Uterus (tissue), 2 donors: ENCODE data around the gene COLGALT1.

Experiments
- CTCF ChIP-seq, 4 experiments: fragments of 200-600 bp in 2 of 4; fragments of 450-650 bp in 2 of 4; sonication (generic) in 2 of 4; IDR thresholded peaks; one replicate each; pipeline ENCODE4 v1.5.1; 2016 to 2019; ENCODE audit warnings: antibody characterized with exemption in 4 of 4, mild to moderate bottlenecking in 2 of 4, moderate library complexity in 1 of 4
- POLR2A ChIP-seq, 2 donors: fragments of 450-650 bp; IDR thresholded peaks; one replicate each; pipeline ENCODE4 v1.6.1; 2016; ENCODE audit warnings: antibody characterized with exemption in 2 of 2, mild to moderate bottlenecking in 1 of 2, moderate library complexity in 1 of 2

GRCh38 chr19:17555929-17556813 lies 722 bp downstream of the COLGALT1 start:
- no peak for TF ChIP-seq CTCF (IDR thresholded peaks at IDR 0.05)
- no peak for TF ChIP-seq POLR2A (IDR thresholded peaks at IDR 0.05)
